Right renal cortex interstitium (tissue), 3 donors: ENCODE results near the gene P3H3. TPM values are rescaled to one million over a fixed set of nuclear protein-coding genes. Genes with fewer than 3 reads are reported as not detected.
"Not testable (repeated sequence)": the region's sequence is repeated elsewhere in the genome, so short reads cannot be mapped to it uniquely, and the experiment has no call there.

Experiments used
- DNase-seq, 3 donors: peaks; one replicate each; pipeline ENCODE4 v3.0.0-alpha.2; 2013; ENCODE audit warnings: low read depth in 3 of 3, low spot score in 2 of 3
- polyA plus RNA-seq, 3 donors: library from polyadenylated mRNA; unstranded; fragments of 120-200 nt; gene quantifications; one replicate each; pipeline ENCODE4 v1.2.1, GENCODE V29; 2013; ENCODE audit not compliant: insufficient read length in 3 of 3

P3H3 gene
- polyA plus RNA-seq, 3 donors: 22.8 to 27.5 (median 24.6) TPM

DNA sequence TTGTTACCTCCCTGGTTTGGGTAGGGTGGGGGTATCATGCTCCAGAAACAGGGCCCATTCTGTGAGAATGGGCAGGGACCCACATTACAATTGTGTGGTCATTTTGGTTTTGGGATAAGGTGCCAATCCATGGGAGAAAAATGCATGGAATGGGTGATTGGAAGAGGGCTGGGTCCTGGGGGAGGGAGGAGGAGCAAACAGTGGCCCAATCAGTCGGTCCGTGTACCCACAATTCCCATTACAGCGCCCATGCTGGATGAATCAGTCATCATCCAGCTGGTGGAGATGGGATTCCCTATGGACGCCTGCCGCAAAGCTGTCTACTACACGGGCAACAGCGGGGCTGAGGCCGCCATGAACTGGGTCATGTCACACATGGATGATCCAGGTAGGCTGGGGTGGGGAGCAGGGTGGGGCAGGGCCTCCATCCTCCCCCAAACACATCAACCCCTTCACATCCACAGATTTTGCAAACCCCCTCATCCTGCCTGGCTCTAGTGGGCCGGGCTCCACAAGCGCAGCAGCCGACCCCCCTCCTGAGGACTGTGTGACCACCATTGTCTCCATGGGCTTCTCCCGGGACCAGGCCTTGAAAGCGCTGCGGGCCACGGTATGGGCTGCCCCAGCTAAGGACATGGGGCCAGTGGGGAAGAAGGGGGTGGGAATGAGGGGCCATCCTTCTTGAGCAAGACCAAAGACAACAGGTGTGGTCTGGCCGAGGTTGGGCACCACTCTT lies 35.5 kb downstream of the P3H3 start:
- no peak for DNase-seq

GRCh38 chr12:6865307-6865706 lies 37.1 kb downstream of the P3H3 start:
- not testable (repeated sequence) for DNase-seq

GRCh38 chr12:6866163-6866919 lies 38.1 kb downstream of the P3H3 start:
- DNase-seq: no peak

DNA sequence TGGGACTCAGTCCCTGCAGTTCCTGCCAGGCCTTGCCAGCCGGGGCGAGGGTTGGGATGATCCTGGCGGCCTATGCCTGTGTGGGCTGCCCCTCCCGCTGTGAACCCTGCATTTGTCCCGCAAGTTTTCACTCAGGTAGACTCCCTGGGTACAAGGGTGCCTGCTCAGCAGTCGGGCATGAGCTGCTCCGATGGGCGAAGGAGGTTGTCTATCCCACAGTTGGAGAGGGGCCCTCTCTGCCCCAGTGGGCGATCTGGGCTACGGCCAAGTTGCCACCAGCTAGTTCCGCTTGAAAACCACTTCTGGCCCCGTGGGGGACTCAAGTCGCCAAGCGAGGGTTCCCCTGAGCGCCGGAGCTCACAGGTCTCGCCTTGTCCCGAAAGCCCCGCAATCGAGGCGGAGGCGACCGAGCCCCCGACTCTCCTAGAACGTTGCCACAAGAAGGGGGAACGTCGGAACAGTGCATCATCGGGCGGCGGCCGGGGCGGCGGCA lies 38.8 kb downstream of the P3H3 start:
- no peak for DNase-seq

GRCh38 chr12:6867413-6868210 lies 39.4 kb downstream of the P3H3 start, which contains the start of gene TPI1:
TSS of gene TPI1 (plus strand) at chr12:6867531. CDS start at chr12:6867567, 36 bp downstream.
- DNase-seq: no peak

GRCh38 chr12:6868211-6869048 lies 40.2 kb downstream of the P3H3 start:
- DNase-seq: no peak

- DNase-seq: no peak
Observed at GRCh38 chr12:6869049-6870021, 41.1 kb downstream of the P3H3 start.

DNA sequence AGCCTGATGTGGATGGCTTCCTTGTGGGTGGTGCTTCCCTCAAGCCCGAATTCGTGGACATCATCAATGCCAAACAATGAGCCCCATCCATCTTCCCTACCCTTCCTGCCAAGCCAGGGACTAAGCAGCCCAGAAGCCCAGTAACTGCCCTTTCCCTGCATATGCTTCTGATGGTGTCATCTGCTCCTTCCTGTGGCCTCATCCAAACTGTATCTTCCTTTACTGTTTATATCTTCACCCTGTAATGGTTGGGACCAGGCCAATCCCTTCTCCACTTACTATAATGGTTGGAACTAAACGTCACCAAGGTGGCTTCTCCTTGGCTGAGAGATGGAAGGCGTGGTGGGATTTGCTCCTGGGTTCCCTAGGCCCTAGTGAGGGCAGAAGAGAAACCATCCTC lies 42.1 kb downstream of the P3H3 start:
- not testable (repeated sequence) for DNase-seq

GRCh38 chr12:6871052-6871957 lies 43.1 kb downstream of the P3H3 start:
- no peak for DNase-seq

- no peak for DNase-seq
Observed at GRCh38 chr12:6872073-6873048, 44.2 kb downstream of the P3H3 start.

DNA sequence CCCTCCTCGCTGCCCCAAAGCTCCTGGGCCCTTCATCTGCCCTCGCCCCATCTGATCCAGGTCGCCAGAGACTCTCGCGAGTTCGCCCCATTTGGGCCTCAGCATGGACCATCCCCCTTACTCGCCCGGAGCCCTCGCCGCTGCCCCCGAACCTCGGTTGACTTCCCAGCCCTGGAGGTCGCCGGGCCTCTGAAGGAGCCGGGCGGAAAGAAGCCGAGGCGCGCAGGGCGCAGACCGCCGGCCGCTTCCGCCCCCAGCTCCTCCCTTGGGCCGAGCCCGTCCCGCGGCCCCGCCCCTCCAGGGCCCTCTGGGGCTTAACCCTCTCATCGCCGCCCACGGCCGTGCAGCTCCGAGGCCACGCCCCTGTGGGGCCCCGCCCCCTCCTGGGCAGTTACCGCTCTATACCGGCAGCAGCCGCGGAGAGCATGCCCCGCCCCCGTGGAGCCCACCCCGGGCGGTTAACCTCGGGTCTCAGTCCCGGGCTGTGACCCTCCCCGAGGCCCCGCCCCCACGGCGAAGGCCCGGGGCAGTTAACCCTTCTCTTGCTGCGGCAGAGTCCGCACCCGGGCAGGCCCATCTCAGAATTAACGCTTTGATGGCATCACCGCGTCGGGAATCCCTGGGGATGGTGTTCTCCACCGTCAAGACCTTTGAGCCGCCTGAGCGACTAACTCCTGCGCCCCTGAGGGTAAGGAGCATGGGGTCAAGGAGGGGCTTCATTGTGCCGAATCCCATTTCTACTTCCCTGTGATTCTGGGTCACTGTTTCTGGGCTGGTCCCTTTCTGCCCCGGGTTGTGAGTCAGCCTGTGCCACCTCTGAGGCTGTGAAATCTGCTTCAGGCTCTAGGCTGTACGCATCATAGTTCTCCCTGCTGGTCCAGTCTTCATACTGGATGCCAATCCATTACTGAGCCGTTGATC lies 45.1 kb downstream of the P3H3 start, which contains the start of gene SPSB2:
TSS of gene SPSB2 (minus strand) at position 210 of the 921 bp plus-strand sequence. CDS start 402 bp downstream, outside the sequence.
- peak in 2 of 3 donors; percentile 94 to 97 for DNase-seq

GRCh38 chr12:6874015-6874368 lies 45.8 kb downstream of the P3H3 start:
- DNase-seq: not testable (repeated sequence)

DNA sequence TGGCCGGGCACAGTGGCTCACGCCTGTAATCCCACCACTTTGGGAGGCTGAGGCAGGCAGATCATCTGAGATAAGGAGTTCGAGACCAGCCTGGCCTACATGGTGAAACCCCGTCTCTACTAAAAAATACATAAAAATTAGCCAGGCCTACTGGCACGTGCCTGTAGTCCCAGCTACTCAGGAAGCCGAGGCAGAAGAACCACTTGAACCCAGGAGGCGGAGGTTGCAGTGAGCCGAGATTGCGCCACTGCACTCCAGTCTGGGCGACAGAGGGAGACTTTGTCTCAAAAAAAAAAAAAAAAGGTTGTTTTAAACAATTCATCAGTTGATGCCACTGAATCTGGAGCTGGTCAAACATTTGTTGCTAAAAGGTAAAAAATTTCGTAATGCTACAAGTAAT lies 51.6 kb downstream of the P3H3 start:
- not testable (repeated sequence) for DNase-seq

- DNase-seq: no peak
Observed at GRCh38 chr12:6883252-6883651, 55.0 kb downstream of the P3H3 start.

- no peak for DNase-seq
Observed at GRCh38 chr12:6883683-6884082, 55.5 kb downstream of the P3H3 start.

DNA sequence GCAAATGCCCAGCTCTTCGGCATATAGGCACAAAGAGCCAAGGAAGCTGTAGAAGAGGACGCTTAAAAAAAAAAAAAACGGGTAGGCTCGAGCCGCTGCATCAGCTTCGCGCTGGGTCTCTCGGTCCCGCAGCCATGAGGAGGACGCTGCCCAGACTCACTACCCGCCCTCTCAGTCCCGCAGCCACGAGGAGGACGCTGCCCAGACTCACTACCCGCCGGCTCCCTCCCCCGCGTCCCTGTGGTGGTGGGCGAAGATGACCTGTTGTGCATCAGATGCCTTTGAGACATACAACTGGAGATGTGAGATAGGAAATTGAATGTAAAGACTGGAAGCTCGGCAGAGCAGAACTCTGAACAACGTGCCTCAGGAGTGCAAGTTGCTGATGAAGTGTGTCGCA lies 56.3 kb downstream of the P3H3 start:
- no peak for DNase-seq
